NCI-H446 treated with DMSO at 0.1 percent for 48 hours (cell line): Measurements from ENCODE around the gene CIRBP.

Experiments
- DNase-seq: peaks from one replicate; lab custom pipeline; 2025; lab: John Stamatoyannopoulos, UW

Gene CIRBP

DNA sequence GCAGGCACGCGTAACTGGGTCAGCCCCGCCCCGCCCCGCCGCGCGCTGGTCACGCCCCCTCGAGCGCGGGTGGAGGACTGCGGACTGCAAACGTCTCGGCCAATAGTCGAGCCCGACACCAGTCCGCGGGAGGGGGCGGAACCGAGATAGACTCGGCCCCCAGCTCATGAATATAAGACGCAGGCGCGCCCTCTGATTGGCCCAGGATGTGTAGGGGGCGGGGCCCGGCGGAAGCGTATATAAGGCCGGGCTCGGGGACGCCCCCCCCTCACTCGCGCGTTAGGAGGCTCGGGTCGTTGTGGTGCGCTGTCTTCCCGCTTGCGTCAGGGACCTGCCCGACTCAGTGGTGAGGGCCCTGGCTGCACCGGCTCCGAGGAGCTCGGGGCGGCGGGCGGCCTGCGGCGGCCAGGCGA lies at the start of gene CIRBP:
TSS of gene CIRBP (plus strand) at position 268 of the 413 bp plus-strand sequence. CDS start 1,602 bp downstream, outside the sequence.
- peak; percentile 99 for DNase-seq

DNA sequence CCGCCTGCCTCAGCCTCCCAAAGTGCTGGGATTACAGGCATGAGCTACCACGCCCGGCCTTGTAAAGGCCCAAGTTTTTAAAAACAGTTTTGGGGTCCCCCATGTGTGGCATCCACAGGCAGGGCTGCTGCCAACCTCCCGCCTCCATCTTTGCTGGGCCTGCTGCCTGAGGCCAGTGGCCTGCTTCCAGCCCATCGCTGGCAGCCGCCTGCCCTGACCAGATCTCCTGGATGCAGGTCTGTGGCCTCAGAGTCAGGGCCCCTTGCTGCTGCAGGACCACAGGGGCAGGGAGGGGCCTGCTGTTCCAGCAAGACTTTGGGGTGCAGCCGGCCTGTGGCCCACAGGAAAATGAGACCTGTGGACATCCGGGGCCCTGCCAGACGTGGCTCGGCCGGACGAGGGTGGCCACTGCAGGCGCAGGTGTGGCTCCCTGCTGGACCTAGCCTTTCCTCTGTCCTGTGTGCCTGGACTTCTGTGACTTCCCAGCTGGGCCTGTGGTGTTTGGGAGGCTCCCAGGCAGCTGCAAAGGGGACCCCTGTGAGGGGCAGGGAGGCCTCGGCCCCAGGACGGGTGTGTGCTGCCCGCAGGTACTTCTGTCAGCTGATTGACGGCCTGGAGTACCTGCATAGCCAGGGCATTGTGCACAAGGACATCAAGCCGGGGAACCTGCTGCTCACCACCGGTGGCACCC lies 49.2 kb upstream of the CIRBP start:
- DNase-seq, result no peak

DNA sequence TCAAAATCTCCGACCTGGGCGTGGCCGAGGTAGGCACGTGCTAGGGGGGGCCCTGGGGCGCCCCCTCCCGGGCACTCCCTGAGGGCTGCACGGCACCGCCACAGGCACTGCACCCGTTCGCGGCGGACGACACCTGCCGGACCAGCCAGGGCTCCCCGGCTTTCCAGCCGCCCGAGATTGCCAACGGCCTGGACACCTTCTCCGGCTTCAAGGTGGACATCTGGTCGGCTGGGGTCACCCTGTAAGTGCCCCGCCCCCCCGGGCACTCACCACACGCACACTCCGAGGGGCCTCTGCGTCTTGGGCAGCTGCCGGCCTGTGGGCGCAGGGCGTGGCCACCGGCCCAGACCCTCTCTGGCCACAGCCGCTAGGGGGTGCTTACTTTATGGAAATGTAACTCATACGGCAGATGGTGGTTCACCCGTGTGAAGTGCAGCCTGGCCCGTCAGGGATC lies 48.6 kb upstream of the CIRBP start:
- no peak for DNase-seq

DNA sequence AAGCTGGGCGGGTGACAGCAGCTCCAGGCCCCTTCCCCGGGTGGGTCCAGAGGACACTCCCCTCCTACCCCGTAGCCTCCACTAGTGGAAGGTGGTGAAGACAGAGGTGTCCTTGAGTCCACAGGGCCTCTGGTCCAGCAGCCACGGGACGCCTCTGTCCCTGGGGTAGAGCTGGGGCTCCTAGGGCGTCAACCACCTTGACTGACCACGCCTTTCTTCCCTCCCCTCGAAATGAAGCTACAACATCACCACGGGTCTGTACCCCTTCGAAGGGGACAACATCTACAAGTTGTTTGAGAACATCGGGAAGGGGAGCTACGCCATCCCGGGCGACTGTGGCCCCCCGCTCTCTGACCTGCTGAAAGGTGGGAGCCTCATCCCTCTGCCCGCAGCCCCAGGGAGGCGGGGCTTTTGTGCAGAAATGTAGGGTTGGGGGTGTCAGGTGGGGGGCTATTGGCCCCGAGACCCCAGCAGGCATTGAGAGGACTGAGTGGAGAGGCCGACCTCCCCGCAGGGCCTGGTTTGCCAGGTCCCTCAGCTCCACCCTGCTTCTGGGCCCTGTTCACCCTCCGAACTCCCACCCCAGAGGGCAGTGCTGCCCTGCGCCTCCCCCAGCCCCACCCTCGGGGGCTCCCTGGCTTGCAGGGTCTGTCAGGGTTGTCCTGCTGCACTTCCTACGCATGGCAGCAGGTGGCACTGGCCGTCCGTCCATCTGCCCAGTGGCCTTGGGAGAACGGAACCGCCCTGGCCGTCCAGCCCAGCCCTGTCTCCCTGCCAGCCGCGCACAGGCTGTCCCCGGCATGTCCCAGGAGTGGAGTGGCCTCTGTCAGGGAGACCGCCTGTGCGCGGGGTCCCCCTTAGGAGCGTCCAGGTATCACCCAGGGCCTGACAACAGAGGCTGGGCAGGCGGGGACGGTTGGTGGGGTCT lies 47.9 kb upstream of the CIRBP start:
- DNase-seq, result no peak

DNA sequence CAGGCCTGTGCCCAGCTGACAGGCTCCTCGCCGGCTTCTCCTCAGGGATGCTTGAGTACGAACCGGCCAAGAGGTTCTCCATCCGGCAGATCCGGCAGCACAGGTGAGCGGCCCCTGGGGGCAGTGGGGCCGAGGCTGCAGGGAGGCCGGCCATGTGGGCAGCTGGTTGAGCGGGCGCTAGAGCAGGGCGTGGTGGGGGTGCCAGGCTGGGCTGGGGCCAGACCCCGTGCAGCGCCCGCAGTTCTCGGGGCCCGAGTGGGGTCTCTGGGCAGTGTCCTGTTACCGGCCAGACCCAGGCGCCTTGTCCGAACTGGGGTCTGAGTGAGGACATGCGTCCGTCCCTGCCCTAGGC lies 47.3 kb upstream of the CIRBP start:
- no peak for DNase-seq

DNA sequence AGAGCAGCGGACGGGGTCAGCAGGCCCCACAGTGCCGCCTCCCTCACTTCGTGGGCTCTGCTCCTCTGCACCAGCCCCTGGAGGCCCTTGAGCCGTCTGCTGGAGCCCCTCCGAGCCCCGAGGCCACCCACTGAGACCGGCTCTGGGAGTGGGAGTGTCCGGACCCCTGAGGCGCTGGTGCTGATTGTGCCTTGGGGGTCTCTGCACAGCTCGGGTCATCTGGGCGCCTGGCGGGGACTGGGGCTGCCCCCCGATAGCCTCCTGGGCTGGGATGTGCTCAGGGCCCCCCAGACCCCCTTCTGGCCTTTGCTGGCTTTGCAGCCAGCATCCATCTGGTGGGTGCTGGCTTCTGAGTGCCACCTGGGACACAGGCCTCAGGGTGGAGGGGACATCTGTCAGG lies 46.7 kb upstream of the CIRBP start:
- DNase-seq, result no peak

DNA sequence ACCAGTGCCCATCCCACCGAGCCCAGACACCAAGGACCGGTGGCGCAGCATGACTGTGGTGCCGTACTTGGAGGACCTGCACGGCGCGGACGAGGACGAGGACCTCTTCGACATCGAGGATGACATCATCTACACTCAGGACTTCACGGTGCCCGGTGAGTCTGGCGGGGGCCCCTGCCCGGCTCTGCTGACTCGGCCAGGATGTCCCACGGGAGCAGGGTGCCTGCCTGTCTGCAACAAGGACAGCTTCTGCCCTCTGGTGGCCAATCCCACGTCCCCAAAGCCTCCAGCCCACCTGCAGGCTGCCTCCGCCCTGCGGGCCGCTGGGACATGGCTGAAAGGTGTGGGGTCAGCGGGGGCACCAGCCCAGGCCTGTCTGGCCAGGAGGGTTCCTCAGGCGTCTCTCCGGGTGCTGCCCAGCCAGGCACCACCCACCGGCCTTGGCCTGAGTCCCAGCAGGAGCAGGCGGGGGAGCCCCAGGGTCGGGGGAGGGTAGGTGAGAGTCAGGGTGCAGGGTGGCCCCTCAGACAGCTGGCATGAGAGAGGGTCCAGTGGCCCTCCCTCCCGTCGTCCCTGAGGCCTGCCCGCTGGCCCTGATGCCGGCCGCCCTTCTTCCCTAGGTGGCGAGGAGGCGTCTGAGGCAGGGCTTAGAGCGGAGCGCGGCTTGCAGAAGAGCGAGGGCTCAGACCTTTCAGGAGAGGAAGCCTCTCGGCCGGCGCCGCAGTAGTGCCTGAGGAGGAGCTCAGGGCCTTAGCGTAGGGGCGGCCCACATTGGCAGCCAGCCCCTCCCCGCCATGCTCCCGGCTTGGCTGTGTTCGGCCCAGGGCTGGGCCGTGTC lies 45.9 kb upstream of the CIRBP start:
- DNase-seq, result no peak

DNA sequence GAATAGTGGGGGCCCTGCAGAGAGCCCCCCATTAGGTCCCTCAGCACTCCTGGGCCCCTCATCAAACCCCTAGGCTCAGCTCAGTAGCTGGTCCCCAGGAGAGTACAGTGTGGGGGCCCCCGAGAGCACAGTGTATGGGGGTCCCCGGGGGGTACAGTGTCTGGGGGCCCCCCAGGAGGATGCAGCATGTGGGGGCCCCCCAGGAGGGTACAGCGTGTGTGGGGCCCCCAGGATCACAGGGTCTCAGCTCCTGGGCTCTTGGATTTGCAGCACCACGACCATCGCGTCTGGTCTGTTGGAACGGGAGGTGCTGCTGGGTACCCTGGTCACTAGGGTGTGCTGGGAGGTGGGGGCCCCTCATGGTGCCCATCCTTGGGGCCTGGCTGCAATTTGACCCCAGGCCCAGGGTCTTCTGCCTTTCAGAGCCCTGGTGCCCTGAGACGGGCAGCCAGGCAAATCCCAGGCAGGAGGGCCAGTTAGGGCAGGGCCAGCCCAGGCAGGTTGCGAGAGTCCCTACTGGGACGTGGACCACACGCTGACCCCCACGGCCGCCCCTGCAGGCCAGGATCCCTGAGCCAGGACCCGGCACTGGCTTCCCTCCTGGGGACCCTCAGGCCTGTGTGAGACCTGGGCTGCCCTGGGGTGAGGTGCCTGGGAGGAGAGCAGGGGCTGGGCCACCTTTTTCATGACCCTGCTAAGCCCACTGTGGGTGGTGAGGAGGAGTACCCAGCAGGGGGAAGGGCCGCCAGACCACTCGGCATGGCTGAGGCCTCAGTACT lies 44.9 kb upstream of the CIRBP start:
- no peak for DNase-seq

DNA sequence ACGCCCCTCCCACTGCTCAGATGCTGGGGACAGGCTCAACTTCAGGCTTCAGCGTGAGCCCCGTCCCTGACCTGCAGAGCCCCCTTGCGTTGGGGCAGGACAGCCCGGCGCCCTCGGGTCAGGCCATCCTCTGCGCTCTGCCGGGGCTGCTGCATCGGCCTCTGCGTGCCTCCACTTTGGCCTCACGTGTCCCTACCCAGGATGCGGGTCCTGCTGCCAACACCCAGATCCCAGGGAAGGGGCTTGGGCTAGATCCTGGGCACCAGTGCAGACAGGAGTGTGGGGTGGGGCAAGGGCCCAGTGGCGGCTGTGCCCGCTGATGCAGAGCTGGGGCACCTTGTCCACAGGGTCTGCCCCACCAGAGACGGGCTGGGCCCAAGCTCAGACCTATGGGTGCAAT lies 44.3 kb upstream of the CIRBP start:
- DNase-seq, result no peak

DNA sequence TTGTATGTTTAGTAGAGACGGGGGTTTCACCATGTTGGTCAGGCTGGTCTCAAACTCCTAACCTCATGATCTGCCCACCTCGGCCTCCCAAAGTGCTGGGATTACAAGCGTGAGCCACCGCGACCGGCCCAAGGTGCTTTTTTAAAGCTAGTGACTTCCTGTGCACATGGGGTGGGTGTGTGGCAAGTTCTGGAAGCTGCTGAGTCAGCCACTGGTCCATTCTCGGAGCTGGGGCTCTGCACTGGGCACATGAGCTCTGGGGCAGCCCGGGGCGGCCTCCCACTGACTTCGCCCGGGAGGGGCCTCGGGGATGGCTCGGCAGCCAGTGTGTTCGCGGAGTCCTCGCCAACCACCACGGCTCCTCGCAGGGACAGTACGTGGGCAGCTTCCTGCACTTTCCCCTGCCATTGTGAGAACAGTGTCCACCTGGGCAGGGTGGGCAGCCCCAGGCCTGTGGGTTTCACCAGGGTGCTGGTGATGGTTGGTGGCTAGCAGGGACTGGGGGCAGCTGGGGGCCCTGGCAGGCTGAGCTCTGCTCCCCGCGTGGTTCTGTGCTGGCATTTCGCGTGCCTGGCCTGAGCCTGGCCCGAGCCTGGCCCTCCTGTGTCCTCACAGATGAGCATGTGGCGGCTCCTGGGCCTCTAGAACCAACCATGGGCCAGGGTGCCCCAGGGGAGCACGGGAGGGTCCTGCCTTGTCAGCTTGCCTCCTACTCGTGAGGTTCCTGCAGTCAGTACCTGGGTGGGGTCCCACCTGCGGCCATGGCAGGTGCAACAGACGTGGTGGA lies 43.5 kb upstream of the CIRBP start:
- no peak for DNase-seq

DNA sequence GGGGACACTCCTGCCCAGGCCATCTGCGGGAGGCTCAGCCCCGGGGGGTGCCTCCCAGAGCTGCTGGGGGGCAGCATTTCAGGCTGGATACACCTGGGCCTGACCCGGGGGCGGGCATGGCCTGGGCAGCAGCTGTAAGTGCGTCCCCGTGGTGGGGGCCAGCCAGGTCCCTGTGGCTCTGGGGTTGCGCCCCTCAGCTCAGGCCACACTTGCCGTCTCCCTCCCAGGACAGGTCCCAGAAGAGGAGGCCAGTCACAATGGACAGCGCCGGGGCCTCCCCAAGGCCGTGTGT lies 43.0 kb upstream of the CIRBP start:
- no peak for DNase-seq

DNA sequence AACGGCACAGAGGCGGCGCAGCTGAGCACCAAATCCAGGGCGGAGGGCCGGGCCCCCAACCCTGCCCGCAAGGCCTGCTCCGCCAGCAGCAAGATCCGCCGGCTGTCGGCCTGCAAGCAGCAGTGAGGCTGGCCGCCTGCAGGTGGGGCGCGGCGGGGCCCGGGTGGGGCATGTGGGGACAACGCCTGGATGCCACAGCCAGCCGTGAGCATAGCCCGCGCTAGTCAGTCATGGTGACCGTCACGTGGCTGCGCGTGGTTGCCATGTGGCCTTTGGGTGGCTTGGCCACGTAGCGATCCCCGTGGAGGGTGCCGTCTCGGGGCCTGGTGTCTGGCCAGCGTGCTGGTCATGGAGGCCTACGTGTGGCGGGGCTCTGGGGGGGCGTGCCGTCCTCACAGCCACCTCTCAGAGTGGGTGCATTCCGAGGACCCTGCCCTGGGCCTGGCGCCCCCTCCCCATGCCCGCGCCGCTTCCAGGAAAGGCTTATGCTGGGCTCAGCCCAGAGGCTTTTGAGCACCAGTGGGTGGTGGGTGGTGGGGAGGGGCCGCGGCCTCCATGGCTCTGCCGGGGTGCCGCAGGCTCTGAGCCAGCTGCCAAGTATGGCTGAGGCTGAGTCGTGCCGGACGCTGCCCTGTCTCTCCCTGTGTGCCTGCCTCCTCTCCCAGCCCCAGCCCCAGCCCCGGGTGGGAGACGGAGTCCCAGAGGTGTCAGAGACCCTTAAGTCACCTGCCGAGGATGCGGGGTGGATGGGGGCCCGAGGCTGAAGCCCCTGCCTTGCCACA lies 42.4 kb upstream of the CIRBP start:
- DNase-seq, result no peak

DNA sequence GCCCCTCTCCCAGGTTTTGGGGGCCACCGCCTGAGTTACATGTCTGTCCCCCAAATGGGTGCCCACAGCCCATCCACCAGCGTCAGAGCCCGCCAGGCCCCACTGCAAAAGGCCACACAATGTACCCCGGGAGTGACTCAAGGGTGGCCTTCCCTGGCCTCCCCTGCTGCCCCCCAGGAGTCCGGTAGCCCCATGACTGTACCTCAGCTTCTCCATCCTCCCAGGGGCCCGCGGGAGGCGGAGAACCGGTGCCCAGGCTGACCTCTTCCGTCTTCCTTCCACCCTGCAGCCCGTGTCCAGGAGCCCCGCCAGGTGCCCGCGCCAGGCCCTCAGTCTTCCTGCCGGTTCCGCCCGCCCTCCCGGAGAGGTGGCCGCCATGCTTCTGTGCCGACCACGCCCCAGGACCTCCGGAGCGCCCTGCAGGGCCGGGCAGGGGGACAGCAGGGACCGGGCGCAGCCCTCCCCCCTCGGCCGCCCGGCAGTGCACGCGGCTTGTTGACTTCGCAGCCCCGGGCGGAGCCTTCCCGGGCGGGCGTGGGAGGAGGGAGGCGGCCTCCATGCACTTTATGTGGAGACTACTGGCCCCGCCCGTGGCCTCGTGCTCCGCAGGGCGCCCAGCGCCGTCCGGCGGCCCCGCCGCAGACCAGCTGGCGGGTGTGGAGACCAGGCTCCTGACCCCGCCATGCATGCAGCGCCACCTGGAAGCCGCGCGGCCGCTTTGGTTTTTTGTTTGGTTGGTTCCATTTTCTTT lies 41.7 kb upstream of the CIRBP start:
- DNase-seq, result no peak

DNA sequence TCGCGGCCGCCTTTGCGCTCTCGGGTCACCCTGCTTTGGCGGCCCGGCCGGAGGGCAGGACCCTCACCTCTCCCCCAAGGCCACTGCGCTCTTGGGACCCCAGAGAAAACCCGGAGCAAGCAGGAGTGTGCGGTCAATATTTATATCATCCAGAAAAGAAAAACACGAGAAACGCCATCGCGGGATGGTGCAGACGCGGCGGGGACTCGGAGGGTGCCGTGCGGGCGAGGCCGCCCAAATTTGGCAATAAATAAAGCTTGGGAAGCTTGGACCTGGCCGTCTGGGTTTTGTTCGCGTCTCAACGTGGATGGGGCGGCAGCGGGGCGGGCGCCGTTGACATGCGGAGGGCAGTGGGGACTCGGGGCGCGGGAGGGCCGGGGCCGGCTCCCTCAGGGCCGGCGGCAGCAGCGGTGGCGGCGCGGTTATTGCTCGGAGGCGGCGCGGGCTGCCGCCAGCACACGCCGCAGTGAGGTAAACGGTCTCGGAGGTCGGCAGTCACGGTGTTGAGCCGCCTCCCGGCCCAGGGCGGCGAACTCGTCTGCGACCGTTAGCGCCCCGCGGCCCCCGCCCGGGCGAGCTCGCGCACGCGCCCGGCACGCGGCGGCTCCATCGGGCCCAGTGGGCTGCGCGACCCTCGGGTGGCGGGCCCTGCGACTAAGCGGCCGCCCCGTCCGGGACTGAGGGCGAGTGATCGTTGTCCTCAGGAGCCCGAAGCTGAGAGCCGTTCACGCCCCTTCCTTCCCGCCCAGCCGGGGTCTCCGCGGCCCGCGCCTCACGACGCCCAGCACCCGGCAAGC lies 40.8 kb upstream of the CIRBP start:
- no peak for DNase-seq

DNA sequence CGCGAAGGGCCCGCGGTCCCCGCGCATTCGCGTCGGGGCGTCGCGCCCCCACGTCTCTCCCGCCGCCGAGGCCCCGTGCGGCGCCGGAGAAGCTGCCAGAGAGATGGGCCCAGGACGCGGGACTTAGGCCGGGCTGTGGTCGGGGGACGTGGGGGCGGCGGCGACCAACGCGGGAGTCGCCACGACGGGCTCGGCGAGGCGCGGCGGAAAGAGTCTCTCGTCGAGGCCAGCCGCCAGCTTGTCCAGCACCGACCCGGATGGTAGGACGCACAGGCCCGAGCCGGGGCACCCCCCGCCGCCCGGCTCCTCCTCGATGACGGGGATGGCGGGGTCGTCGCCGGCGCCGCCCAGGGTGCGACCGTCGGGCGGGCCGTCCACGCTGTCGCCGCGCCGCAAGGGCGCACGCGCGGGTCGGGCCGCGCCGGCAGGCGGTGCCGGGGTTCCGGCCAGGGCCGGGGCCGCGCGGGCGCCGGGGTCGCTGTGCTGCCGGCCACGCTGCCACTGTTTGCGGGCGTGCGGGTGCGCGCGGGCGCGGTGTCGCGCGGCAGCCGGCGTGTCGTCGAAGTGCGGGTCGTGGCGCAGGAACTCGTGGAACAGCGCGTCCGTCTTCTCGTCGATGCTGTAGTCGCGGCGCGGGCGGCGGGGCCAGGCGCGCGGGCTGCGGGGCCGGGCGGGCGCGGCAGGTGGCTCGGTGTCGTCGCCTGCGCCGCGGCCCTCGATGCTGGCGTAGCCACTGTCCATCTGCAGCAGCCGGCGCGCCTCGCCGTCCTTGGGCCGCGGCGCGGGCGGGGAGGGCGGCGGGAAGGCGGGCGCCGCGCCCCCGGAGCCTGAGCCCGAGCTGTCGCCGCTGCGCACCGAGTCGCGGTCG lies 39.8 kb upstream of the CIRBP start:
- DNase-seq, result no peak

DNA sequence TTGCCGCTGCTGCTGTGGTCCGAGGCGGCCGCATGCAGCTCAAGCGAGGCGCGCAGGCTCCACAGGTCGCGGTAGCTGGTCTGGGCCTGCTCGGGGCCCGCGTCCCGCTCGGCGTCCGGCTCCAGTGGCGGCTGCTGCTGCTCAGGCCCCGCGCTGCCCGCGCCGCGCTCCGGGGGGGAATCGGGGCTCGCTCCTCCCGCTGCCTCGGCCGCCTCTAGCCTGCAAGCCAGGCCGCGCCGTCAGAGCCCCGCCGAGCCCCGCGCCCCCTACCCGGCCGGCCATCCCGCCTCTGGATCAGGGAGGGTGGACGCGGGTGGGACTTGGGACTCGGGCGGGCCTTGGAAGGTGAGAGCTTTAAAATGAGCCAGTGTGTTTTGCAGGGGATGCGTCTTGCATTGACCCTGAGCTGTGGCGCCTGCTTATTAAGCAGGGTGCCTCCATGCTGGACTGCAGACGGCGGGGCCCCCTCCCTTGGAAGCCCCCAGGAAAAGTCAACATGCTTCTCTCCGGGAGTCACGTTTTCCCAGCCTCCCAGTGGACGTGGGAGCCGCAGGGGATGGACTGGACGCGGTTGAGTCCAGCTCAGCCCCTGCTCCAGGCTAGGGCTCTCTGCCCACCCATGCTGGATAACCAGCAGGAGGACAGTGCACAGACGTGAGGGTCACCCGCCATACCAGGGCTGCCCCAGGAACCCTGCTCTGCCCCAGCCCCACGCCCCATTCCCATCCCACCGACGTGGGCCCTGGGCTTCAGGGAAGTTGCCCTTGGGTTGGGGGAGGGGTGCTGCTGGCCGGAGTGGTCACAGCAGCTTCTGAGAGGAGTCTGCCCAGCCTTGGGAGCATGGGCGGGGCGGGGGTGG lies 39.0 kb upstream of the CIRBP start:
- DNase-seq, result no peak
